WTC11 (cell line): ENCODE results near the gene CDPF1. TPM values are rescaled to one million over a fixed set of nuclear protein-coding genes. Genes with fewer than 3 reads are reported as not detected.

ENCODE experiments used
- ATAC-seq: fragments of 200-7000 bp; cut with Tn5 transposase; 2 replicates; pipeline ENCODE4 v1.10.0; 2021; ENCODE audit warnings: mild to moderate bottlenecking, moderate library complexity
- CTCF ChIA-PET: fragments of 300-600 bp; sonication (Branson Sonifier 250); formaldehyde crosslinking; loops from one replicate; lab custom pipeline; 2021; ENCODE audit warnings: antibody characterized with exemption; lab: Charles Lee
- POLR2A ChIA-PET: fragments of 350-600 bp; sonication (Branson Sonifier 250); formaldehyde crosslinking; loops from one replicate; lab custom pipeline; 2021; ENCODE audit warnings: antibody characterized with exemption; lab: Charles Lee
- DNase-seq: peaks from one replicate; pipeline ENCODE4 v3.0.0; 2021; ENCODE audit warnings: low spot score
- H3K27ac Mint-ChIP-seq: 2 replicates; pipeline ENCODE4 v1.8.0; 2021; ENCODE audit warnings: mixed read lengths
- H3K27me3 Mint-ChIP-seq: 2 replicates; pipeline ENCODE4 v1.8.0; 2021; ENCODE audit warnings: low read depth, mild to moderate bottlenecking, moderate library complexity, mixed read lengths
- H3K36me3 Mint-ChIP-seq: 2 replicates; pipeline ENCODE4 v1.8.0; 2021; ENCODE audit warnings: mixed read lengths
- H3K4me1 Mint-ChIP-seq: 2 replicates; pipeline ENCODE4 v1.8.0; 2022; ENCODE audit warnings: mixed read lengths
- H3K4me3 Mint-ChIP-seq: 2 replicates; pipeline ENCODE4 v1.8.0; 2021; ENCODE audit warnings: mild to moderate bottlenecking, moderate library complexity, mixed read lengths
- H3K9me3 Mint-ChIP-seq: 2 replicates; pipeline ENCODE4 v1.8.0; 2021; ENCODE audit warnings: mixed read lengths
- ATF1 ChIP-seq: sonication (generic); formaldehyde crosslinking; IDR thresholded peaks from 2 replicates; pipeline ENCODE4 v1.8.1; 2023; ENCODE audit warnings: mild to moderate bottlenecking, moderate library complexity, missing genetic modification reagents
- CREM ChIP-seq: sonication (generic); formaldehyde crosslinking; IDR thresholded peaks from 2 replicates; pipeline ENCODE4 v1.8.1; 2022; ENCODE audit warnings: mild to moderate bottlenecking, missing genetic modification reagents, moderate library complexity
- ETV6 ChIP-seq: sonication (generic); formaldehyde crosslinking; IDR thresholded peaks from 2 replicates; pipeline ENCODE4 v1.8.1; 2022; ENCODE audit warnings: mild to moderate bottlenecking, missing genetic modification reagents
- FOXK1 ChIP-seq: sonication (generic); formaldehyde crosslinking; IDR thresholded peaks from 2 replicates; pipeline ENCODE4 v1.8.0; 2022; ENCODE audit warnings: mild to moderate bottlenecking, moderate library complexity, missing genetic modification reagents
- JAZF1 ChIP-seq: fragments of 250-450 bp; sonication (Bioruptor Pico); IDR thresholded peaks from 2 replicates; pipeline ENCODE4 v1.9.0; 2021; ENCODE audit warnings: moderate library complexity, mild to moderate bottlenecking, inconsistent platforms
- KAT7 ChIP-seq: sonication (generic); formaldehyde crosslinking; IDR thresholded peaks from 2 replicates; pipeline ENCODE4 v1.8.1; 2023; ENCODE audit warnings: missing genetic modification reagents, mild to moderate bottlenecking, borderline replicate concordance
- NFYB ChIP-seq: sonication (generic); formaldehyde crosslinking; conservative IDR thresholded peaks from 2 replicates; pipeline ENCODE4 v1.8.0; 2022; ENCODE audit warnings: low read depth, missing genetic modification reagents
- NR1H2 ChIP-seq: sonication (generic); formaldehyde crosslinking; IDR thresholded peaks from 2 replicates; pipeline ENCODE4 v1.9.0; 2021; ENCODE audit warnings: mild to moderate bottlenecking, moderate library complexity, missing genetic modification reagents
- NR2C2 ChIP-seq: sonication (generic); formaldehyde crosslinking; IDR thresholded peaks from 2 replicates; pipeline ENCODE4 v1.8.0; 2022; ENCODE audit warnings: mild to moderate bottlenecking, missing genetic modification reagents
- OVOL2 ChIP-seq: fragments of 250-450 bp; sonication (Bioruptor Pico); IDR thresholded peaks from 2 replicates; pipeline ENCODE4 v1.9.0; 2021; ENCODE audit warnings: mild to moderate bottlenecking, borderline replicate concordance
- RORB ChIP-seq: fragments of 250-450 bp; sonication (Bioruptor Pico); IDR thresholded peaks from 2 replicates; pipeline ENCODE4 v1.9.0; 2021; ENCODE audit warnings: mild to moderate bottlenecking
- SMAD3 ChIP-seq: sonication (generic); formaldehyde crosslinking; IDR thresholded peaks from 2 replicates; pipeline ENCODE4 v1.8.0; 2022; ENCODE audit warnings: missing genetic modification reagents, mild to moderate bottlenecking, borderline replicate concordance
- SMAD4 ChIP-seq: sonication (generic); formaldehyde crosslinking; IDR thresholded peaks from 2 replicates; pipeline ENCODE4 v1.8.0; 2022; ENCODE audit warnings: mild to moderate bottlenecking, missing genetic modification reagents
- SOX15 ChIP-seq: fragments of 250-450 bp; sonication (Bioruptor Pico); IDR thresholded peaks from 2 replicates; pipeline ENCODE4 v1.9.0; 2021; ENCODE audit warnings: mild to moderate bottlenecking
- SP1 ChIP-seq: sonication (generic); formaldehyde crosslinking; conservative IDR thresholded peaks from 2 replicates; pipeline ENCODE4 v1.8.1; 2022; ENCODE audit warnings: missing genetic modification reagents
- TCF7 ChIP-seq: sonication (generic); formaldehyde crosslinking; IDR thresholded peaks from 2 replicates; pipeline ENCODE4 v1.8.0; 2022; ENCODE audit warnings: mild to moderate bottlenecking, low read depth, missing genetic modification reagents, moderate library complexity
- TEAD4 ChIP-seq: sonication (generic); formaldehyde crosslinking; IDR thresholded peaks from 2 replicates; pipeline ENCODE4 v1.8.0; 2022; ENCODE audit warnings: mild to moderate bottlenecking, missing genetic modification reagents
- TP53 ChIP-seq: sonication (generic); formaldehyde crosslinking; IDR thresholded peaks from 2 replicates; pipeline ENCODE4 v1.8.1; 2023; ENCODE audit warnings: mild to moderate bottlenecking, missing genetic modification reagents
- ZNF263 ChIP-seq: sonication (generic); formaldehyde crosslinking; IDR thresholded peaks from 2 replicates; pipeline ENCODE4 v1.8.1; 2022; ENCODE audit warnings: low read depth, mild to moderate bottlenecking, moderate library complexity, missing genetic modification reagents
- ZNF317 ChIP-seq: sonication (generic); formaldehyde crosslinking; IDR thresholded peaks from 2 replicates; pipeline ENCODE4 v1.8.1; 2023; ENCODE audit warnings: low read depth, mild to moderate bottlenecking, moderate library complexity, missing genetic modification reagents, borderline replicate concordance
- ZNF423 ChIP-seq: fragments of 250-450 bp; sonication (Bioruptor Pico); IDR thresholded peaks from 2 replicates; pipeline ENCODE4 v2.1.2; 2022; ENCODE audit warnings: mild to moderate bottlenecking, moderate library complexity
- ZNF671 ChIP-seq: fragments of 250-450 bp; sonication (Bioruptor Pico); IDR thresholded peaks from 2 replicates; pipeline ENCODE4 v1.8.0; 2021; ENCODE audit warnings: mild to moderate bottlenecking
- total RNA-seq: library from RNA; stranded (reverse); gene quantifications from 3 replicates; pipeline ENCODE4 v1.2.3, GENCODE V29; 2021
- TF ChIP-seq, protein P1 (sequence below): fragments of 200-600 bp; IDR thresholded peaks from 2 replicates; pipeline ENCODE4 v1.8.0; 2022; ENCODE audit warnings: antibody characterized with exemption
- TF ChIP-seq, protein P2 (sequence below): sonication (generic); formaldehyde crosslinking; IDR thresholded peaks from 2 replicates; pipeline ENCODE4 v1.8.1; 2022; ENCODE audit warnings: low read depth, mild to moderate bottlenecking, moderate library complexity, missing genetic modification reagents, borderline replicate concordance
- TF ChIP-seq, protein P3 (sequence below): sonication (generic); formaldehyde crosslinking; IDR thresholded peaks from 2 replicates; pipeline ENCODE4 v1.8.1; 2023; ENCODE audit warnings: mild to moderate bottlenecking, missing genetic modification reagents

CDPF1 gene
- total RNA-seq, 1 experiment from 2014 or later = 11.5 TPM

DNA sequence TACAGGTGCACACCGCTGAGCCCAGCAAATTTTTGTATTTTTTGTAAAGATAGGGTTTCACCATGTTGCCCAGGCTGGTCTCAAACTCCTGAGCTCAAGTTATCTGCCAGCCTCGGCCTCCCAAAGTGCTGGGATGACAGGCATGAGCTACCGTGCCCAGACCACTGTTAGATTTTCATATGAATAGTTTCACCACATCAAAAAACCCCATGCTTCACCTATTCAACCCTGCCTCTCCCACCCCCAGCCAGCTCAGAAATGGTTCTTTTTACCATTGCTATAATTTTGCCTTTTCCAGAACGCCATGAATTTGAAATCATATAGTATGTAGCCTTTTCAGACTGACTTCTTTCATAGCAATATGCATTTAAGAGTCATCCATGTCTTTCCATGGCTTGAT, 37.9 kb downstream of the CDPF1 start:
- DNase-seq = no peak
- TF ChIP-seq TP53 (CRISPR knock-in tag) (no peak), JAZF1 (CRISPR knock-in tag) (no peak), OVOL2 (no peak), ETV6 (no peak), TCF7 (no peak), CREM (no peak), ZNF671 (CRISPR knock-in tag) (no peak), SOX15 (CRISPR knock-in tag) (no peak), SP1 (CRISPR knock-in tag) (no peak), ATF1 (CRISPR knock-in tag) (no peak)
- TF ChIP-seq, protein P1, sequence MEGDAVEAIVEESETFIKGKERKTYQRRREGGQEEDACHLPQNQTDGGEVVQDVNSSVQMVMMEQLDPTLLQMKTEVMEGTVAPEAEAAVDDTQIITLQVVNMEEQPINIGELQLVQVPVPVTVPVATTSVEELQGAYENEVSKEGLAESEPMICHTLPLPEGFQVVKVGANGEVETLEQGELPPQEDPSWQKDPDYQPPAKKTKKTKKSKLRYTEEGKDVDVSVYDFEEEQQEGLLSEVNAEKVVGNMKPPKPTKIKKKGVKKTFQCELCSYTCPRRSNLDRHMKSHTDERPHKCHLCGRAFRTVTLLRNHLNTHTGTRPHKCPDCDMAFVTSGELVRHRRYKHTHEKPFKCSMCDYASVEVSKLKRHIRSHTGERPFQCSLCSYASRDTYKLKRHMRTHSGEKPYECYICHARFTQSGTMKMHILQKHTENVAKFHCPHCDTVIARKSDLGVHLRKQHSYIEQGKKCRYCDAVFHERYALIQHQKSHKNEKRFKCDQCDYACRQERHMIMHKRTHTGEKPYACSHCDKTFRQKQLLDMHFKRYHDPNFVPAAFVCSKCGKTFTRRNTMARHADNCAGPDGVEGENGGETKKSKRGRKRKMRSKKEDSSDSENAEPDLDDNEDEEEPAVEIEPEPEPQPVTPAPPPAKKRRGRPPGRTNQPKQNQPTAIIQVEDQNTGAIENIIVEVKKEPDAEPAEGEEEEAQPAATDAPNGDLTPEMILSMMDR = no peak
- Mint-ChIP-seq H3K36me3 (peaks cover 37% of the 10 kb centered on the region), H3K4me3 (no peak overlapping the region), H3K9me3 (peaks cover 39% of the 10 kb centered on the region), H3K4me1 (no peaks in the 10 kb centered on the region), H3K27me3 (peaks cover 5% of the 10 kb centered on the region; the same call in 1 of the 2 replicates), H3K27ac (no peak overlapping the region)
- ATAC-seq = no peak
- CTCF ChIA-PET = no interaction called here
- POLR2A ChIA-PET = no interaction called here

DNA sequence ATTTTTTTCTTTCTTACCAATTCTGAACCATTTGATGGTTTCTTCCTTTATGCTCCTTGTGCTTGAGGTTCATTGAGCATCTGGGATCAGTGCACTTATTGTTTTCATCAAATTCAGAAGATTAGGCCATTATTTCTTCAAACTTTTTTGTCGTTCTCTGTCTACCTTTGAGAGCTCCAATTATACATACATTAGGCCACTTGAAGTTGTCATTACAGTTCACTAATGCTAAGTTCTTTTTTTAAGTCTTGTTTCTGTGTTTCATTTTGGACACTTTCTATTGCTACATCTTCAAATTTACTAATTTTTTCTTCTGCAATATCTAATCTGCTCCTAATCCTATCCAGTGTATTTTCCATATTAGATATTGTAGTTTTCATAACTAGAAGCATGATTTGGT, 40.8 kb downstream of the CDPF1 start:
- H3K36me3 Mint-ChIP-seq = peaks cover 45% of the 10 kb centered on the region
- no peak for TF ChIP-seq JAZF1 (CRISPR knock-in tag)
- no peak for TF ChIP-seq ZNF317 (CRISPR knock-in tag)
- no peak for TF ChIP-seq NR1H2 (CRISPR knock-in tag)
- TF ChIP-seq SMAD3 (CRISPR knock-in tag) = no peak
- no peak for TF ChIP-seq NR2C2 (CRISPR knock-in tag)
- no peak for TF ChIP-seq SMAD4
- TF ChIP-seq ATF1 (CRISPR knock-in tag) = no peak
- no peak for TF ChIP-seq ZNF423 (CRISPR knock-in tag)
- no peak for TF ChIP-seq TEAD4 (CRISPR knock-in tag)
- TF ChIP-seq, protein P2, sequence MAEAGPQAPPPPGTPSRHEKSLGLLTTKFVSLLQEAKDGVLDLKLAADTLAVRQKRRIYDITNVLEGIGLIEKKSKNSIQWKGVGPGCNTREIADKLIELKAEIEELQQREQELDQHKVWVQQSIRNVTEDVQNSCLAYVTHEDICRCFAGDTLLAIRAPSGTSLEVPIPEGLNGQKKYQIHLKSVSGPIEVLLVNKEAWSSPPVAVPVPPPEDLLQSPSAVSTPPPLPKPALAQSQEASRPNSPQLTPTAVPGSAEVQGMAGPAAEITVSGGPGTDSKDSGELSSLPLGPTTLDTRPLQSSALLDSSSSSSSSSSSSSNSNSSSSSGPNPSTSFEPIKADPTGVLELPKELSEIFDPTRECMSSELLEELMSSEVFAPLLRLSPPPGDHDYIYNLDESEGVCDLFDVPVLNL (CRISPR knock-in tag) = no peak
- TF ChIP-seq, protein P3, sequence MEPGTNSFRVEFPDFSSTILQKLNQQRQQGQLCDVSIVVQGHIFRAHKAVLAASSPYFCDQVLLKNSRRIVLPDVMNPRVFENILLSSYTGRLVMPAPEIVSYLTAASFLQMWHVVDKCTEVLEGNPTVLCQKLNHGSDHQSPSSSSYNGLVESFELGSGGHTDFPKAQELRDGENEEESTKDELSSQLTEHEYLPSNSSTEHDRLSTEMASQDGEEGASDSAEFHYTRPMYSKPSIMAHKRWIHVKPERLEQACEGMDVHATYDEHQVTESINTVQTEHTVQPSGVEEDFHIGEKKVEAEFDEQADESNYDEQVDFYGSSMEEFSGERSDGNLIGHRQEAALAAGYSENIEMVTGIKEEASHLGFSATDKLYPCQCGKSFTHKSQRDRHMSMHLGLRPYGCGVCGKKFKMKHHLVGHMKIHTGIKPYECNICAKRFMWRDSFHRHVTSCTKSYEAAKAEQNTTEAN (CRISPR knock-in tag) = no peak
- no peak for TF ChIP-seq RORB (CRISPR knock-in tag)
- no peak for TF ChIP-seq FOXK1 (CRISPR knock-in tag)
- TF ChIP-seq, all 79 proteins: peak for 0
- Mint-ChIP-seq H3K4me3 (no peak overlapping the region), H3K27me3 (peaks cover 5% of the 10 kb centered on the region; the same call in 1 of the 2 replicates), H3K27ac (no peak overlapping the region), H3K4me1 (no peaks in the 10 kb centered on the region), H3K9me3 (peaks cover 48% of the 10 kb centered on the region)
- POLR2A ChIA-PET = interaction anchor here (0.5 kb wide), 1 partner anchor 8 kb away, joined by 3 read pairs; no protein-coding TSS in a partner anchor
- CTCF ChIA-PET = no interaction called here
- DNase-seq (no peak), ATAC-seq (no peak)

DNA sequence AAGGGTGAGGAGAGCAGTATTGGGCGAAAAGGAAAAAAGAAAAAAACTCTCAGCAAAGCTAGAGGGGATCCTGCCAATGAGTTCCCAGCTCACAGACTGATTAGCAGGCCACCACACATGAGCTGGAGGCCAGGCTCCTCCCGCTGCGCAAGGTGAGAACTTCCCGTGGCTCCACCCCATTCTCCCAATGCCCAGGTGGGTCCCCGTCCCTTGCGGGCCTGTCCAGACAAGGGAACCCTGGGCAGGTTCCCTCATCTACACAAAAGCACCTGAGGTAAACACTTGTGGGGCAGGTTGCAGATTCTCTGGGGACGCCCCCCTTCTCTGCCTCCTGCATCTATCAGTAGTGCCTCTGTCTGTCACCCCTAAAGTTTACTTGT, 46.5 kb downstream of the CDPF1 start:
- DNase-seq (no peak), ATAC-seq (no peak)
- Mint-ChIP-seq H3K4me1 (peaks cover 21% of the 10 kb centered on the region), H3K9me3 (peaks cover 17% of the 10 kb centered on the region), H3K36me3 (peaks cover 21% of the 10 kb centered on the region), H3K27me3 (no peaks in the 10 kb centered on the region), H3K27ac (no peak overlapping the region), H3K4me3 (no peak overlapping the region)
- TF ChIP-seq NFYB (no peak), ZNF263 (CRISPR knock-in tag) (no peak), KAT7 (CRISPR knock-in tag) (no peak)
- ChIA-PET CTCF (no interaction called here), POLR2A (no interaction called here)
